ENCODE results near the gene EML4. TPM values are rescaled to one million over a fixed set of nuclear protein-coding genes. Genes with fewer than 3 reads are reported as not detected.

The EML4 gene
- total and polyA plus RNA-seq, 9 of the 15 experiments (the other 6 are each of a cell fraction or from before 2014, with no cell fraction given), result 14.7 to 48.3 (median 36.5) TPM

DNA sequence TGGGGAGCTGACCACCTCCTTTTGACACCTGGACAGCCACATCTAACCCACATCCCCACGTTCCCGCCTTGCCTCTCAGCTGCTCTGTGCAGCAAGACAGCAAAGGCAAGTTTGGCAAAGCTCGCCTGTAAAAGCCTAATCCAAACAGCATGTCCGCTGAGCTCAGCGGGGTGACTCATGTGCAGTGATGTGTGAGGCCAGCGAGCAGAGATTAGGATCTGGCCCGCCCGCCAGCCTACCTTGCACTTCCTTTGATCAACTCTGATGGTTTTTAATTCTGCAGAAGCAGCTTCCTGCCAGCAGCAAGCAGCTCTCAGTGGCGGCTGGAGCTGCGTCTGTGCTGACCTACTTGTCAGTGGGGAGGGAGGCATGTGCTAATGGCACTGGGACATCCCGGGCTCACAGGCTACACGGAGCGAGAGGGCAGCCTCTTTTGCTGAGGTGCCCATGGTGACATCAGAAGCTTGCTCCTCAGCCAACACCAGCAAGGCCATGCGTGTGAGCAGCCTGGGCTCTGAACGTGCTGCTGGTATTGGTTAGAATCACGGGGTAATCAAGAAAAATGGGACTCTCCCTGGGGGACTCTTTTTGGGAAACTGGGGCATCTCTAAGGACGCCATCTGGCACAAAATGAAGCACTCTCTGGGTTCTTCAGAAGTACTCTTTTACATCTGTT, 36.0 kb upstream of the EML4 start (continued):
- TF ChIP-seq, protein P1, sequence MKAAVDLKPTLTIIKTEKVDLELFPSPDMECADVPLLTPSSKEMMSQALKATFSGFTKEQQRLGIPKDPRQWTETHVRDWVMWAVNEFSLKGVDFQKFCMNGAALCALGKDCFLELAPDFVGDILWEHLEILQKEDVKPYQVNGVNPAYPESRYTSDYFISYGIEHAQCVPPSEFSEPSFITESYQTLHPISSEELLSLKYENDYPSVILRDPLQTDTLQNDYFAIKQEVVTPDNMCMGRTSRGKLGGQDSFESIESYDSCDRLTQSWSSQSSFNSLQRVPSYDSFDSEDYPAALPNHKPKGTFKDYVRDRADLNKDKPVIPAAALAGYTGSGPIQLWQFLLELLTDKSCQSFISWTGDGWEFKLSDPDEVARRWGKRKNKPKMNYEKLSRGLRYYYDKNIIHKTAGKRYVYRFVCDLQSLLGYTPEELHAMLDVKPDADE (conservative IDR thresholded peaks at IDR 0.05; ENCODE audit: control insufficient read depth, low read depth, low read length), result no peak
- peak; percentile 37; the same call in 1 of the 2 replicates for TF ChIP-seq SPI1 (IDR thresholded peaks at IDR 0.05; ENCODE audit: borderline replicate concordance, low read depth, low read length)
- TF ChIP-seq RBFOX2 (IDR thresholded peaks at IDR 0.05; ENCODE audit: low read depth, low read length), result 0 out of 2 replicates have a peak, but pooled peaks have one; percentile 28
- TF ChIP-seq NCOR1 (IDR thresholded peaks at IDR 0.05), result no peak
- 0 out of 2 replicates have a peak, but pooled peaks have one; percentile 10 for TF ChIP-seq MAFG (tag; conservative IDR thresholded peaks at IDR 0.05)
- TF ChIP-seq HLTF (IDR thresholded peaks at IDR 0.05), result no peak
- peak in 1 of 3 experiments; percentile 44 for TF ChIP-seq YY1 (IDR thresholded peaks at IDR 0.05; ENCODE audit: borderline replicate concordance in 1 of 3, control insufficient read depth in 1 of 3, extremely low read depth in 1 of 3, insufficient read depth in 3 of 3, insufficient read length in 1 of 3, insufficient replicate concordance in 2 of 3, low read depth in 1 of 3, low read length in 2 of 3)
- TF ChIP-seq, protein P2, sequence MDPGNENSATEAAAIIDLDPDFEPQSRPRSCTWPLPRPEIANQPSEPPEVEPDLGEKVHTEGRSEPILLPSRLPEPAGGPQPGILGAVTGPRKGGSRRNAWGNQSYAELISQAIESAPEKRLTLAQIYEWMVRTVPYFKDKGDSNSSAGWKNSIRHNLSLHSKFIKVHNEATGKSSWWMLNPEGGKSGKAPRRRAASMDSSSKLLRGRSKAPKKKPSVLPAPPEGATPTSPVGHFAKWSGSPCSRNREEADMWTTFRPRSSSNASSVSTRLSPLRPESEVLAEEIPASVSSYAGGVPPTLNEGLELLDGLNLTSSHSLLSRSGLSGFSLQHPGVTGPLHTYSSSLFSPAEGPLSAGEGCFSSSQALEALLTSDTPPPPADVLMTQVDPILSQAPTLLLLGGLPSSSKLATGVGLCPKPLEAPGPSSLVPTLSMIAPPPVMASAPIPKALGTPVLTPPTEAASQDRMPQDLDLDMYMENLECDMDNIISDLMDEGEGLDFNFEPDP (CRISPR knock-in tag; IDR thresholded peaks at IDR 0.05), result no peak
- TF ChIP-seq, protein P3, sequence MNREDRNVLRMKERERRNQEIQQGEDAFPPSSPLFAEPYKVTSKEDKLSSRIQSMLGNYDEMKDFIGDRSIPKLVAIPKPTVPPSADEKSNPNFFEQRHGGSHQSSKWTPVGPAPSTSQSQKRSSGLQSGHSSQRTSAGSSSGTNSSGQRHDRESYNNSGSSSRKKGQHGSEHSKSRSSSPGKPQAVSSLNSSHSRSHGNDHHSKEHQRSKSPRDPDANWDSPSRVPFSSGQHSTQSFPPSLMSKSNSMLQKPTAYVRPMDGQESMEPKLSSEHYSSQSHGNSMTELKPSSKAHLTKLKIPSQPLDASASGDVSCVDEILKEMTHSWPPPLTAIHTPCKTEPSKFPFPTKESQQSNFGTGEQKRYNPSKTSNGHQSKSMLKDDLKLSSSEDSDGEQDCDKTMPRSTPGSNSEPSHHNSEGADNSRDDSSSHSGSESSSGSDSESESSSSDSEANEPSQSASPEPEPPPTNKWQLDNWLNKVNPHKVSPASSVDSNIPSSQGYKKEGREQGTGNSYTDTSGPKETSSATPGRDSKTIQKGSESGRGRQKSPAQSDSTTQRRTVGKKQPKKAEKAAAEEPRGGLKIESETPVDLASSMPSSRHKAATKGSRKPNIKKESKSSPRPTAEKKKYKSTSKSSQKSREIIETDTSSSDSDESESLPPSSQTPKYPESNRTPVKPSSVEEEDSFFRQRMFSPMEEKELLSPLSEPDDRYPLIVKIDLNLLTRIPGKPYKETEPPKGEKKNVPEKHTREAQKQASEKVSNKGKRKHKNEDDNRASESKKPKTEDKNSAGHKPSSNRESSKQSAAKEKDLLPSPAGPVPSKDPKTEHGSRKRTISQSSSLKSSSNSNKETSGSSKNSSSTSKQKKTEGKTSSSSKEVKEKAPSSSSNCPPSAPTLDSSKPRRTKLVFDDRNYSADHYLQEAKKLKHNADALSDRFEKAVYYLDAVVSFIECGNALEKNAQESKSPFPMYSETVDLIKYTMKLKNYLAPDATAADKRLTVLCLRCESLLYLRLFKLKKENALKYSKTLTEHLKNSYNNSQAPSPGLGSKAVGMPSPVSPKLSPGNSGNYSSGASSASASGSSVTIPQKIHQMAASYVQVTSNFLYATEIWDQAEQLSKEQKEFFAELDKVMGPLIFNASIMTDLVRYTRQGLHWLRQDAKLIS (CRISPR knock-in tag; IDR thresholded peaks at IDR 0.05), result no peak
- peak; percentile 51; the same call in 1 of the 2 replicates for TF ChIP-seq GABPA (tag; conservative IDR thresholded peaks at IDR 0.05; ENCODE audit: low read depth)
- TF ChIP-seq CREM (IDR thresholded peaks at IDR 0.05; ENCODE audit: low read depth), result peak; percentile 60
- TF ChIP-seq SOX6 (IDR thresholded peaks at IDR 0.05), result peak; percentile 42; the same call in 1 of the 2 replicates
- TF ChIP-seq KHSRP (IDR thresholded peaks at IDR 0.05), result no peak
- TF ChIP-seq ZNF146 (CRISPR knock-in tag; IDR thresholded peaks at IDR 0.05; ENCODE audit: unreplicated experiment), result no peak
- TF ChIP-seq NEUROD1 (IDR thresholded peaks at IDR 0.05; ENCODE audit: borderline replicate concordance, low read depth, low read length, partially characterized antibody), result peak; percentile 62
- TF ChIP-seq ZBTB8A (IDR thresholded peaks at IDR 0.05; ENCODE audit: partially characterized antibody), result no peak
- peak; percentile 96 for TF ChIP-seq L3MBTL2 (IDR thresholded peaks at IDR 0.05)
- TF ChIP-seq JUND (IDR thresholded peaks at IDR 0.05; ENCODE audit: borderline replicate concordance, low read depth, low read length), result peak; percentile 97
- peak; percentile 96; the same call in 2 of the 3 replicates for TF ChIP-seq JUND (tag; IDR thresholded peaks at IDR 0.05; ENCODE audit: borderline replicate concordance, low read depth, low read length)
